K562 (cell line): Measurements from ENCODE around the gene C12orf43. TPM values are rescaled to one million over a fixed set of nuclear protein-coding genes. Genes with fewer than 3 reads are reported as not detected.
A peak's percentile ranks its signal among the peaks of the same experiment; 100 is the strongest.

Source experiments
- BCOR ChIP-seq: fragments of 450-650 bp; IDR thresholded peaks from 2 replicates; pipeline ENCODE4 v1.6.1; 2016
- MTA3 ChIP-seq: fragments of 450-650 bp; formaldehyde crosslinking; IDR thresholded peaks from 2 replicates; pipeline ENCODE4 v1.6.1; 2017; ENCODE audit warnings: mild to moderate bottlenecking, borderline replicate concordance
- polyA plus RNA-seq, 8 experiments: library from polyadenylated mRNA; depleted of rRNA in 4 of 8; stranded (reverse) in 5 of 8; unstranded in 3 of 8; fragments of >200 nt; fragmentation: Nextera tagmentation in 2 of 8; fragmentation: Illumina TruSeq in 1 of 8; extraction: Ambion mirVana in 2 of 8; extraction: Trizol in 1 of 8; gene quantifications; 2 replicates each; pipeline versions ENCODE4 v1.2.1 to v1.2.3, GENCODE V29; 2011 to 2014; ENCODE audit warnings: inconsistent platforms in 1 of 8, missing spikeins in 1 of 8
- total RNA-seq, 7 experiments: library from RNA; depleted of rRNA in 6 of 7; stranded (reverse); fragments of >200 nt in 6 of 7; fragmentation: Illumina TruSeq in 2 of 7; extraction: Trizol in 2 of 7; gene quantifications; 2 replicates each; pipeline versions ENCODE4 v1.2.1 to v1.2.3, GENCODE V29; 2011 to 2021; ENCODE audit warnings: low replicate concordance in 1 of 7

The C12orf43 gene
- total and polyA plus RNA-seq, 9 of the 15 experiments (the other 6 are each of a cell fraction or from before 2014, with no cell fraction given): 4.3 to 22.2 (median 16.8) TPM

GRCh38 chr12:120950807-120951206, 65.5 kb downstream of the C12orf43 start (continued):
- peak; percentile 33; the same call in 1 of the 2 replicates for TF ChIP-seq BCOR
- no peak for TF ChIP-seq MTA3
- TF ChIP-seq, all 486 proteins: peak for 6

Other genes starting within 250 kb of the C12orf43 start
- 2.9 and 4.2 TPM in 2 replicates for gene SPPL3, start 112.1 kb downstream of the C12orf43 start, total RNA-seq (2014; rRNA removed)
- 7.1 and 8.3 TPM in 2 replicates for gene SPPL3, start 112.1 kb downstream of the C12orf43 start, total RNA-seq (2014; rRNA removed; fragmentation: Illumina TruSeq; extraction: Trizol)
- 6.9 and 7.4 TPM in 2 replicates for gene SPPL3, start 112.1 kb downstream of the C12orf43 start, total RNA-seq (2015; rRNA removed; fragmentation: Illumina TruSeq; extraction: Trizol)
- 21.6 and 23.8 TPM in 2 replicates for gene SPPL3, start 112.1 kb downstream of the C12orf43 start, total RNA-seq (2021)
- 6.4 and 7.4 TPM in 2 replicates for gene SPPL3, start 112.1 kb downstream of the C12orf43 start, polyA plus RNA-seq (2011; rRNA removed)
- 28.6 and 32.1 TPM in 2 replicates for gene SPPL3, start 112.1 kb downstream of the C12orf43 start, polyA plus RNA-seq (2014; fragmentation: Illumina TruSeq; extraction: Trizol)
- gene SPPL3, start 112.1 kb downstream of the C12orf43 start, polyA plus RNA-seq (2014; fragmentation: Nextera tagmentation; extraction: Ambion mirVana): 1 to 10 TPM; 3.8 to 5.3 TPM
- gene SPPL3, start 112.1 kb downstream of the C12orf43 start, polyA plus RNA-seq (2014; rRNA removed): 6.2 and 6.6 TPM in 2 replicates
- gene HNF1A, start 37.9 kb downstream of the C12orf43 start, total RNA-seq (2014; rRNA removed): not detected in 2 replicates
- not detected in 2 replicates for gene HNF1A, start 37.9 kb downstream of the C12orf43 start, total RNA-seq (2014; rRNA removed; fragmentation: Illumina TruSeq; extraction: Trizol)
- not detected in 2 replicates for gene HNF1A, start 37.9 kb downstream of the C12orf43 start, total RNA-seq (2015; rRNA removed; fragmentation: Illumina TruSeq; extraction: Trizol)
- gene HNF1A, start 37.9 kb downstream of the C12orf43 start, total RNA-seq (2021): not detected in 2 replicates
- not detected in 2 replicates for gene HNF1A, start 37.9 kb downstream of the C12orf43 start, polyA plus RNA-seq (2011; rRNA removed)
- gene HNF1A, start 37.9 kb downstream of the C12orf43 start, polyA plus RNA-seq (2014; fragmentation: Illumina TruSeq; extraction: Trizol): not detected in 2 replicates
- gene HNF1A, start 37.9 kb downstream of the C12orf43 start, polyA plus RNA-seq (2014; fragmentation: Nextera tagmentation; extraction: Ambion mirVana): not detected
- not detected in 2 replicates for gene HNF1A, start 37.9 kb downstream of the C12orf43 start, polyA plus RNA-seq (2014; rRNA removed)
- gene OASL, start 22.8 kb upstream of the C12orf43 start, total RNA-seq (2014; rRNA removed): not detected in 2 replicates
- not detected in 2 replicates for gene OASL, start 22.8 kb upstream of the C12orf43 start, total RNA-seq (2014; rRNA removed; fragmentation: Illumina TruSeq; extraction: Trizol)
- 0.14 TPM in 1 of 2 replicates, not detected in the other for gene OASL, start 22.8 kb upstream of the C12orf43 start, total RNA-seq (2015; rRNA removed; fragmentation: Illumina TruSeq; extraction: Trizol)
- not detected in 2 replicates for gene OASL, start 22.8 kb upstream of the C12orf43 start, total RNA-seq (2021)
- not detected in 2 replicates for gene OASL, start 22.8 kb upstream of the C12orf43 start, polyA plus RNA-seq (2011; rRNA removed)
- not detected in 2 replicates for gene OASL, start 22.8 kb upstream of the C12orf43 start, polyA plus RNA-seq (2014; fragmentation: Illumina TruSeq; extraction: Trizol)
- gene OASL, start 22.8 kb upstream of the C12orf43 start, polyA plus RNA-seq (2014; fragmentation: Nextera tagmentation; extraction: Ambion mirVana): not detected
- not detected in 2 replicates for gene OASL, start 22.8 kb upstream of the C12orf43 start, polyA plus RNA-seq (2014; rRNA removed)
- gene P2RX7, start 116.4 kb upstream of the C12orf43 start, total RNA-seq (2014; rRNA removed): 0.09 and 0.20 TPM in 2 replicates
- 0.38 and 0.44 TPM in 2 replicates for gene P2RX7, start 116.4 kb upstream of the C12orf43 start, total RNA-seq (2014; rRNA removed; fragmentation: Illumina TruSeq; extraction: Trizol)
- gene P2RX7, start 116.4 kb upstream of the C12orf43 start, total RNA-seq (2015; rRNA removed; fragmentation: Illumina TruSeq; extraction: Trizol): 0.25 and 0.30 TPM in 2 replicates
- 0.40 TPM in 2 replicates for gene P2RX7, start 116.4 kb upstream of the C12orf43 start, total RNA-seq (2021)
- gene P2RX7, start 116.4 kb upstream of the C12orf43 start, polyA plus RNA-seq (2011; rRNA removed): 0.04 and 0.12 TPM in 2 replicates
- gene P2RX7, start 116.4 kb upstream of the C12orf43 start, polyA plus RNA-seq (2014; fragmentation: Illumina TruSeq; extraction: Trizol): 0.46 and 0.65 TPM in 2 replicates
- under 1 TPM; 0.30 to 0.38 TPM for gene P2RX7, start 116.4 kb upstream of the C12orf43 start, polyA plus RNA-seq (2014; fragmentation: Nextera tagmentation; extraction: Ambion mirVana)
- 0.15 and 0.27 TPM in 2 replicates for gene P2RX7, start 116.4 kb upstream of the C12orf43 start, polyA plus RNA-seq (2014; rRNA removed)
- gene P2RX4, start 193.6 kb upstream of the C12orf43 start, total RNA-seq (2014; rRNA removed): 14.3 and 18.9 TPM in 2 replicates
- 7.8 and 9.6 TPM in 2 replicates for gene P2RX4, start 193.6 kb upstream of the C12orf43 start, total RNA-seq (2014; rRNA removed; fragmentation: Illumina TruSeq; extraction: Trizol)
- gene P2RX4, start 193.6 kb upstream of the C12orf43 start, total RNA-seq (2015; rRNA removed; fragmentation: Illumina TruSeq; extraction: Trizol): 8.3 and 10.5 TPM in 2 replicates
- gene P2RX4, start 193.6 kb upstream of the C12orf43 start, total RNA-seq (2021): 12.8 and 14.2 TPM in 2 replicates
- 15.4 and 20.8 TPM in 2 replicates for gene P2RX4, start 193.6 kb upstream of the C12orf43 start, polyA plus RNA-seq (2011; rRNA removed)
- 11.7 and 13.0 TPM in 2 replicates for gene P2RX4, start 193.6 kb upstream of the C12orf43 start, polyA plus RNA-seq (2014; fragmentation: Illumina TruSeq; extraction: Trizol)
- 1 to 10 TPM; 6.6 to 10.0 TPM for gene P2RX4, start 193.6 kb upstream of the C12orf43 start, polyA plus RNA-seq (2014; fragmentation: Nextera tagmentation; extraction: Ambion mirVana)
- 21.5 and 23.4 TPM in 2 replicates for gene P2RX4, start 193.6 kb upstream of the C12orf43 start, polyA plus RNA-seq (2014; rRNA removed)